MM.1S (cell line): ENCODE measurements around the gene TMIE.

Experiments used
- DNase-seq: peaks from one replicate; pipeline ENCODE4 v3.0.0-alpha.2; 2015
- H2AFZ ChIP-seq: fragments of 300-600 bp; sonication (generic); 2 replicates; pipeline ENCODE4 v1.6.0; 2016; ENCODE audit warnings: antibody characterized with exemption, low read length
- H3F3A ChIP-seq: fragments of 300-600 bp; sonication (generic); 2 replicates; pipeline ENCODE4 v1.6.1; 2016; ENCODE audit warnings: mild to moderate bottlenecking, antibody characterized with exemption, low read length, moderate library complexity, mixed read lengths; ENCODE audit not compliant: insufficient read depth
- H3K27ac ChIP-seq: fragments of 300-600 bp; sonication (generic); 2 replicates; pipeline ENCODE4 v1.5.1; 2016; ENCODE audit warnings: mild to moderate bottlenecking, low read length
- H3K27me3 ChIP-seq: fragments of 300-600 bp; sonication (generic); replicated peaks from 2 replicates; pipeline ENCODE4 v1.6.0; 2016; ENCODE audit warnings: low read length; ENCODE audit not compliant: insufficient read depth
- H3K36me3 ChIP-seq: fragments of 300-600 bp; sonication (generic); replicated peaks from 2 replicates; pipeline ENCODE4 v1.6.1; 2016; ENCODE audit warnings: mild to moderate bottlenecking, low read length, mixed read lengths; ENCODE audit not compliant: insufficient read depth
- H3K4me1 ChIP-seq: fragments of 300-600 bp; sonication (generic); 2 replicates; pipeline ENCODE4 v1.6.1; 2016; ENCODE audit warnings: low read length, mixed read lengths
- H3K4me2 ChIP-seq: fragments of 300-600 bp; sonication (generic); 2 replicates; pipeline ENCODE4 v1.6.0; 2016; ENCODE audit warnings: low read depth, low read length
- H3K4me3 ChIP-seq: fragments of 300-600 bp; sonication (generic); 2 replicates; pipeline ENCODE4 v1.5.1; 2016; ENCODE audit warnings: low read length, mixed read lengths
- H3K79me2 ChIP-seq: fragments of 300-600 bp; sonication (generic); 2 replicates; pipeline ENCODE4 v1.6.1; 2016; ENCODE audit warnings: mixed run types, low read length, mixed read lengths
- H3K9ac ChIP-seq: fragments of 300-600 bp; sonication (generic); 2 replicates; pipeline ENCODE4 v1.6.1; 2016; ENCODE audit warnings: low read length, mixed read lengths
- H3K9me2 ChIP-seq: fragments of 300-600 bp; sonication (generic); replicated peaks from 2 replicates; pipeline ENCODE4 v1.6.1; 2016; ENCODE audit warnings: mild to moderate bottlenecking, low read length, mixed read lengths; ENCODE audit not compliant: insufficient read depth
- H3K9me3 ChIP-seq: fragments of 300-600 bp; sonication (generic); replicated peaks from 2 replicates; pipeline ENCODE4 v1.6.1; 2016; ENCODE audit warnings: mild to moderate bottlenecking, low read length, mixed read lengths; ENCODE audit not compliant: insufficient read depth
- H4K20me1 ChIP-seq: fragments of 300-600 bp; sonication (generic); 2 replicates; pipeline ENCODE4 v1.6.1; 2016; ENCODE audit warnings: mild to moderate bottlenecking, low read length, moderate library complexity, mixed read lengths; ENCODE audit not compliant: insufficient read depth
- EZH2 ChIP-seq: fragments of 300-600 bp; sonication (generic); optimal IDR thresholded peaks from 2 replicates; pipeline ENCODE3; 2017; ENCODE audit warnings: low read depth, mild to moderate bottlenecking, antibody characterized with exemption, low read length, mixed read lengths
- EZH2phosphoT487 ChIP-seq: fragments of 300-600 bp; sonication (generic); IDR thresholded peaks from 2 replicates; pipeline ENCODE4 v1.6.1; 2018; ENCODE audit warnings: antibody characterized with exemption, low read length
- TF ChIP-seq, protein P1 (sequence below): fragments of 300-600 bp; sonication (generic); IDR thresholded peaks from 2 replicates; pipeline ENCODE4 v1.5.1; 2016; ENCODE audit warnings: antibody characterized with exemption, low read length, mixed read lengths

TMIE gene

DNA sequence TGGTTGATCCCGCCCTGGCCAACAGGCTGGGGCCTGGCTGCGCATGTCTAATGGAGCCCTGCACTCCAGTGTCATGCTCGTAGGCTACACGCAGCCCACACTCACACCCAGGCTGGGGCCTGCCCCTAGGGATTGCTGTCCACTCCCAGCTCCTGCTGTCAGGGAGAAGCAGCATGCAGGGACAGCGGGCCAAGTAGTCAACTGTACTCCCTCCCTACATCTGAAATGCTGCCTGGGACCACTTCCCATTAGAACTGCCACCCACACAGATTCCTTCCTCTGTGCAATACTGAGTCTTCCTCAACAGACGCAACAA is 23.8 kb upstream of the TMIE start:
- Histone ChIP-seq H2AFZ (no peak overlapping the region), H3K9me3 (no peaks in the 10 kb centered on the region), H3K4me1 (no peaks in the 10 kb centered on the region), H3K27me3 (0 out of 2 replicates have a peak, but pooled peaks cover 5% of the 10 kb centered on the region), H3K4me3 (no peak overlapping the region), H3K9me2 (no peaks in the 10 kb centered on the region), H3K36me3 (no peaks in the 10 kb centered on the region), H3F3A (no peaks in the 10 kb centered on the region), H3K27ac (no peak overlapping the region), H4K20me1 (no peaks in the 10 kb centered on the region), H3K79me2 (no peaks in the 10 kb centered on the region), H3K4me2 (no peak overlapping the region), H3K9ac (no peak overlapping the region)
- TF ChIP-seq EZH2 (no peak), EZH2phosphoT487 (no peak)
- TF ChIP-seq, protein P1, sequence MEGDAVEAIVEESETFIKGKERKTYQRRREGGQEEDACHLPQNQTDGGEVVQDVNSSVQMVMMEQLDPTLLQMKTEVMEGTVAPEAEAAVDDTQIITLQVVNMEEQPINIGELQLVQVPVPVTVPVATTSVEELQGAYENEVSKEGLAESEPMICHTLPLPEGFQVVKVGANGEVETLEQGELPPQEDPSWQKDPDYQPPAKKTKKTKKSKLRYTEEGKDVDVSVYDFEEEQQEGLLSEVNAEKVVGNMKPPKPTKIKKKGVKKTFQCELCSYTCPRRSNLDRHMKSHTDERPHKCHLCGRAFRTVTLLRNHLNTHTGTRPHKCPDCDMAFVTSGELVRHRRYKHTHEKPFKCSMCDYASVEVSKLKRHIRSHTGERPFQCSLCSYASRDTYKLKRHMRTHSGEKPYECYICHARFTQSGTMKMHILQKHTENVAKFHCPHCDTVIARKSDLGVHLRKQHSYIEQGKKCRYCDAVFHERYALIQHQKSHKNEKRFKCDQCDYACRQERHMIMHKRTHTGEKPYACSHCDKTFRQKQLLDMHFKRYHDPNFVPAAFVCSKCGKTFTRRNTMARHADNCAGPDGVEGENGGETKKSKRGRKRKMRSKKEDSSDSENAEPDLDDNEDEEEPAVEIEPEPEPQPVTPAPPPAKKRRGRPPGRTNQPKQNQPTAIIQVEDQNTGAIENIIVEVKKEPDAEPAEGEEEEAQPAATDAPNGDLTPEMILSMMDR: no peak
- DNase-seq: no peak

DNA sequence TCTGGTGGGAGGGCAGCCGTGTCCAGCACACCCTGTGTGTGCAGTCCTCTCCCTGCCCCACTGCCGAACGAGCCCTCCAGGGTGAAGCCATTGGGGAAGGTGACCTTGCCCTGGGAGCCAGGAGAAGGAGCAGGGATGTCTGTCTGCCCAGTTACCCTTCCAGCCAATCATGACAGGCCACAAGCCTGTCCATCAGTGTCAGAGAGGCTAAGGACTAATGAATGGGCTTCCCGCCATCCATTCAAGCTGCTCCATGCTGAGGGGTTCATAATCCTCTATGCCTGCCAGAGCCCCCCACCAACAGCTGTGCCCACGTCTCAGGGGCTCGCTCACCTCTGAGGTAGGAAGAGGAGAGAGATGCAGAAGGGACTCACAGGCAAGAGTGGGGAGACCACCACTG is 22.9 kb upstream of the TMIE start:
- no peak overlapping the region for H3K4me3 ChIP-seq
- H3K79me2 ChIP-seq: no peaks in the 10 kb centered on the region
- H2AFZ ChIP-seq: no peak overlapping the region
- H3K36me3 ChIP-seq: no peaks in the 10 kb centered on the region
- H3K27me3 ChIP-seq: 0 out of 2 replicates have a peak, but pooled peaks cover 5% of the 10 kb centered on the region
- H3K4me1 ChIP-seq: no peaks in the 10 kb centered on the region
- no peaks in the 10 kb centered on the region for H3F3A ChIP-seq
- no peak for DNase-seq
- no peaks in the 10 kb centered on the region for H3K9me3 ChIP-seq
- TF ChIP-seq EZH2phosphoT487 (no peak), EZH2 (no peak)
- TF ChIP-seq, protein P1: no peak
- no peaks in the 10 kb centered on the region for H3K9me2 ChIP-seq
- no peak overlapping the region for H3K27ac ChIP-seq
- H4K20me1 ChIP-seq: no peaks in the 10 kb centered on the region
- no peak overlapping the region for H3K4me2 ChIP-seq
- H3K9ac ChIP-seq: no peak overlapping the region

DNA sequence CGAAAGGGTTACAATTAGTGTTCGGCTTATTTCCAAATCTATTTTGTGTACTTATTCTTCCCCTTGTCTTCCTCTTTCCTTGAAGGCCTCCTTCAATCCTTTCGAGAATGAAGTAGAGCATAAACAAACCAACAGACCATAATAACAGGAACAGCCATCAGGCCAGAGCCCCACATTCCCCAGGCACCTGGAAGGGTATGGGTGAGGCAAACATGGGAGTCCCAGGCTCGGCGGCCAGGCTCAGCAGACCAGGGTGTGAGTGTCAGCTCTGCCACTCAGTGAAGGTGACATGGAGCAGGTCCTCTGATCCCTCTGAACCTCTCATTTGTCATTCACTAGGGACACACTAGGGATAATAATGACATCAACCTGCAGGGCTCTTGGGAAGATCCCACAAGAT is 21.5 kb upstream of the TMIE start:
- no peaks in the 10 kb centered on the region for H3K36me3 ChIP-seq

More for the DNA sequence above, 21.5 kb upstream of the TMIE start:
- Histone ChIP-seq H2AFZ (no peak overlapping the region), H3F3A (no peaks in the 10 kb centered on the region), H3K27ac (no peak overlapping the region), H3K27me3 (0 out of 2 replicates have a peak, but pooled peaks cover 5% of the 10 kb centered on the region), H3K9ac (no peak overlapping the region), H3K79me2 (no peaks in the 10 kb centered on the region), H3K4me3 (no peak overlapping the region), H4K20me1 (no peaks in the 10 kb centered on the region), H3K4me2 (no peak overlapping the region), H3K9me3 (no peaks in the 10 kb centered on the region), H3K9me2 (no peaks in the 10 kb centered on the region), H3K4me1 (no peaks in the 10 kb centered on the region)
- no peak for DNase-seq
- TF ChIP-seq, protein P1: no peak
- TF ChIP-seq EZH2 (no peak), EZH2phosphoT487 (no peak)
